GM12878 (cell line): ENCODE results near the gene SYCE1. TPM values are rescaled to one million over a fixed set of nuclear protein-coding genes. Genes with fewer than 3 reads are reported as not detected.

Experiments used
- ATAC-seq: fragments of 200-7000 bp; cut with Tn5 transposase; 3 replicates; pipeline ENCODE4 v1.9.1; 2020; ENCODE audit warnings: mild to moderate bottlenecking, moderate library complexity
- BruUV-seq: library from RNA; stranded (reverse); fragments of 400-500 nt; replicated peaks from 2 replicates; lab custom pipeline; 2021; lab: Mats Ljungman, UMichigan
- CTCF ChIA-PET: fragments of 300-600 bp; sonication (Branson Sonifier 250); formaldehyde crosslinking; extraction: SDS; loops from one replicate; lab custom pipeline; 2021; ENCODE audit warnings: inconsistent platforms; lab: Yijun Ruan, JAX
- POLR2A ChIA-PET: fragments of 350-600 bp; formaldehyde crosslinking; extraction: SDS; loops from one replicate; lab custom pipeline; 2021; ENCODE audit warnings: inconsistent platforms; lab: Charles Lee
- RAD21 ChIA-PET: fragments of 300-600 bp; sonication (Branson Sonifier 250); formaldehyde crosslinking; loops from one replicate; lab custom pipeline; 2023; ENCODE audit warnings: antibody characterized with exemption; ENCODE audit not compliant: unreplicated experiment; lab: Charles Lee
- SMC1A ChIA-PET: fragments of 300-600 bp; sonication (Branson Sonifier 250); formaldehyde crosslinking; loops from one replicate; lab custom pipeline; 2023; ENCODE audit not compliant: unreplicated experiment, uncharacterized antibody; lab: Charles Lee
- DNase-seq: peaks from one replicate; pipeline ENCODE4 v3.0.0-alpha.2; 2011; ENCODE audit warnings: low read depth, low spot score
- FAIRE-seq: peaks from 3 replicates; lab custom pipeline; 2011; peaks lifted over from hg19 to GRCh38; lab: Jason Lieb, UNC
- H2AFZ ChIP-seq: 2 replicates; pipeline ENCODE4 v1.6.0; 2011; ENCODE audit warnings: low read depth, low read length, control low read depth; ENCODE audit not compliant: control insufficient read depth
- H3K27ac ChIP-seq: 2 replicates; pipeline ENCODE4 v1.5.1; 2011; ENCODE audit warnings: control low read depth; ENCODE audit not compliant: control insufficient read depth, insufficient read depth
- H3K27me3 ChIP-seq, 2 experiments: replicated peaks in 1 of 2; 2 replicates each; pipeline versions ENCODE4 v1.6.0 to v1.6.1; 2011; ENCODE audit warnings: low read length in 1 of 2; ENCODE audit not compliant: control insufficient read depth in 2 of 2, insufficient read depth in 2 of 2
- H3K36me3 ChIP-seq, 2 experiments: 2 replicates each; pipeline ENCODE4 v1.5.1; 2011; ENCODE audit warnings: low read length in 1 of 2; ENCODE audit not compliant: control insufficient read depth in 2 of 2, insufficient read depth in 2 of 2
- H3K4me1 ChIP-seq: 2 replicates; pipeline ENCODE4 v1.6.1; 2011; ENCODE audit warnings: mild to moderate bottlenecking, low read length, moderate library complexity, mixed read lengths; ENCODE audit not compliant: control insufficient read depth, insufficient read depth
- H3K4me2 ChIP-seq: 2 replicates; pipeline ENCODE4 v1.6.0; 2011; ENCODE audit warnings: control low read depth; ENCODE audit not compliant: control insufficient read depth, insufficient read depth
- H3K4me3 ChIP-seq: fragments of 200-600 bp; sonication (generic); 2 replicates; pipeline ENCODE4 v1.5.1; 2016
- H3K79me2 ChIP-seq: 2 replicates; pipeline ENCODE4 v1.6.0; 2011; ENCODE audit warnings: low read length; ENCODE audit not compliant: control insufficient read depth, insufficient read depth
- H3K9ac ChIP-seq: 2 replicates; pipeline ENCODE4 v1.8.0; 2011; ENCODE audit warnings: low read length, control low read depth, mixed read lengths; ENCODE audit not compliant: control insufficient read depth, insufficient read depth
- H3K9me3 ChIP-seq: replicated peaks from 3 replicates; pipeline ENCODE4 v1.5.1; 2011; ENCODE audit warnings: mild to moderate bottlenecking, low read length; ENCODE audit not compliant: control insufficient read depth, insufficient read depth
- H4K20me1 ChIP-seq: 2 replicates; pipeline ENCODE4 v1.6.0; 2011; ENCODE audit not compliant: control insufficient read depth, insufficient read depth
- ASH2L ChIP-seq: fragments of 300-600, 200-600 bp; sonication (generic); IDR thresholded peaks from 2 replicates; pipeline ENCODE4 v1.6.1; 2017; ENCODE audit warnings: low read depth, mild to moderate bottlenecking, borderline replicate concordance
- BHLHE40 ChIP-seq, 2 experiments: fragments of 450-650 bp in 1 of 2; IDR thresholded peaks; 2 replicates each; pipeline ENCODE4 v1.6.1; 2011 to 2017; ENCODE audit warnings: low read depth in 2 of 2, borderline replicate concordance in 1 of 2, improper control_type of control experiment in 1 of 2, low read length in 1 of 2, mild to moderate bottlenecking in 1 of 2
- BMI1 ChIP-seq: fragments of 450-650 bp; IDR thresholded peaks from 2 replicates; pipeline ENCODE4 v1.6.1; 2016; ENCODE audit warnings: mild to moderate bottlenecking, moderate library complexity, borderline replicate concordance
- CTCF ChIP-seq, 3 experiments: IDR thresholded peaks in 2 of 3; conservative IDR thresholded peaks in 1 of 3; 2 replicates each; pipeline ENCODE4 v1.5.1; 2011; ENCODE audit warnings: low read depth in 3 of 3, low read length in 3 of 3, mild to moderate bottlenecking in 3 of 3, control low read depth in 2 of 3, moderate library complexity in 2 of 3, inconsistent platforms in 1 of 3, mixed read lengths in 1 of 3; ENCODE audit not compliant: control insufficient read depth in 2 of 3, insufficient read depth in 1 of 3; ENCODE audit errors: extremely low read depth in 1 of 3
- DPF2 ChIP-seq: fragments of 450-650 bp; IDR thresholded peaks from 2 replicates; pipeline ENCODE4 v1.6.1; 2017; ENCODE audit warnings: mild to moderate bottlenecking
- GATAD2B ChIP-seq: fragments of 450-650 bp; conservative IDR thresholded peaks from 2 replicates; pipeline ENCODE4 v1.6.1; 2017; ENCODE audit warnings: low read depth, mild to moderate bottlenecking, moderate library complexity
- HSF1 ChIP-seq: fragments of 150-350 bp; IDR thresholded peaks from 2 replicates; pipeline ENCODE4 v1.6.1; 2014; ENCODE audit warnings: mild to moderate bottlenecking, low read depth, low read length
- IKZF2 ChIP-seq, 2 experiments: fragments of 450-650 bp; IDR thresholded peaks; 2 replicates each; pipeline ENCODE4 v1.6.1; 2017; ENCODE audit warnings: mild to moderate bottlenecking in 2 of 2, moderate library complexity in 2 of 2
- IRF3 ChIP-seq: fragments of 450-650 bp; IDR thresholded peaks from 2 replicates; pipeline ENCODE4 v1.6.1; 2014; ENCODE audit warnings: mild to moderate bottlenecking
- MEF2B ChIP-seq: fragments of 450-650 bp; IDR thresholded peaks from 2 replicates; pipeline ENCODE4 v1.6.1; 2018; ENCODE audit warnings: mild to moderate bottlenecking, moderate library complexity; ENCODE audit not compliant: partially characterized antibody, poor library complexity, severe bottlenecking
- MYC ChIP-seq: IDR thresholded peaks from 2 replicates; pipeline ENCODE4 v1.6.1; 2011; ENCODE audit warnings: mild to moderate bottlenecking, low read length, moderate library complexity, inconsistent platforms; ENCODE audit not compliant: insufficient read depth, insufficient replicate concordance, insufficient read length, severe bottlenecking
- NRF1 ChIP-seq: conservative IDR thresholded peaks from 2 replicates; pipeline ENCODE4 v1.6.1; 2011; ENCODE audit warnings: mild to moderate bottlenecking, low read depth, low read length, improper control_type of control experiment
- PBX3 ChIP-seq: IDR thresholded peaks from 2 replicates; pipeline ENCODE4 v1.6.1; 2011; ENCODE audit warnings: mild to moderate bottlenecking, low read depth, low read length, moderate library complexity; ENCODE audit not compliant: insufficient replicate concordance
- SREBF2 ChIP-seq: IDR thresholded peaks from 2 replicates; pipeline ENCODE4 v1.6.1; 2012; ENCODE audit warnings: mild to moderate bottlenecking, low read length
- WGBS: methylation state at CpG from one replicate; pipeline ENCODE4 v1.1.6; 2016; ENCODE audit warnings: low lambda C conversion rate; ENCODE audit not compliant: insufficient replicate concordance, insufficient coverage; ENCODE audit errors: missing lambda C conversion rate; 5-methylcytosine and 5-hydroxymethylcytosine counted together
- in situ Hi-C: fragments of 300-500 bp; cut with MboI; formaldehyde crosslinking; loops from 9 replicates; pipeline ENCODE4 v1.14.3; 2018; ENCODE audit warnings: mixed read lengths
- intact Hi-C: fragments of 100-400 bp; cut with micrococcal nuclease; formaldehyde crosslinking; loops from one replicate; pipeline ENCODE4 v1.14.2; 2022; ENCODE audit not compliant: unreplicated experiment
- polyA plus RNA-seq, 11 experiments: library from polyadenylated mRNA; depleted of rRNA in 4 of 11; unstranded in 6 of 11; stranded (reverse) in 5 of 11; fragments of >200 nt; fragmentation: Nextera tagmentation in 4 of 11; fragmentation: Illumina TruSeq in 1 of 11; extraction: Ambion mirVana in 4 of 11; extraction: Trizol in 1 of 11; gene quantifications; 1 replicate in 1 of 11; 2 replicates in 10 of 11; pipeline versions ENCODE4 v1.2.1 to v1.2.3, GENCODE V29; 2011 to 2016; ENCODE audit warnings: inconsistent platforms in 2 of 11, missing spikeins in 2 of 11, low read depth in 1 of 11
- total RNA-seq, 4 experiments: library from RNA; depleted of rRNA in 3 of 4; stranded (reverse); fragments of >200 nt in 3 of 4; fragmentation: Illumina TruSeq in 1 of 4; extraction: Trizol in 1 of 4; gene quantifications; 2 replicates each; pipeline versions ENCODE4 v1.2.1 to v1.2.3, GENCODE V29; 2013 to 2021

Gene SYCE1
- total and polyA plus RNA-seq, 10 of the 15 experiments (the other 5 are each of a cell fraction or from before 2014, with no cell fraction given), result not detected

GRCh38 chr10:133511907-133512528 is 53.4 kb downstream of the SYCE1 start:
- ChIA-PET POLR2A (no interaction called here), RAD21 (no interaction called here), SMC1A (no interaction called here), CTCF (no interaction called here)
- Histone ChIP-seq H3K4me2 (no peak overlapping the region), H3K79me2 (no peaks in the 10 kb centered on the region), H3K27me3 (no peaks in the 10 kb centered on the region; a peak in 1 of 4 replicates), H3K36me3 (no peaks in the 10 kb centered on the region), H3K4me3 (no peak overlapping the region), H3K9me3 (no peaks in the 10 kb centered on the region; the same call in 2 of the 3 replicates), H3K9ac (no peak overlapping the region), H2AFZ (no peak overlapping the region), H4K20me1 (no peaks in the 10 kb centered on the region), H3K4me1 (no peaks in the 10 kb centered on the region), H3K27ac (no peak overlapping the region)
- WGBS, result 23% methylated on average over 4 of the region's 4 CpGs
- intact Hi-C loops (no loop called here), in situ Hi-C loops (no loop called here)
- FAIRE-seq (no peak), DNase-seq (no peak), ATAC-seq (no peak)
- TF ChIP-seq MYC (no peak), ASH2L (no peak), CTCF (IDR thresholded peaks at IDR 0.05 in 2 of 3, conservative IDR thresholded peaks at IDR 0.05 in 1 of 3; ENCODE audit: control insufficient read depth in 2 of 3, extremely low read depth in 1 of 3, insufficient read depth in 1 of 3, low read depth in 3 of 3, low read length in 3 of 3) (no peak), SREBF2 (no peak), IRF3 (no peak), IKZF2 (IDR thresholded peaks at IDR 0.05) (no peak), MEF2B (no peak), PBX3 (no peak), NRF1 (no peak), BHLHE40 (IDR thresholded peaks at IDR 0.05; ENCODE audit: borderline replicate concordance in 1 of 2, low read depth in 2 of 2, low read length in 1 of 2) (no peak), GATAD2B (no peak), DPF2 (no peak), HSF1 (no peak), BMI1 (no peak)
- BruUV-seq, result no TSS peak
